Naive thymus-derived CD8-positive, alpha-beta T cell (primary cell): ENCODE measurements around the gene C19orf18. TPM values are rescaled to one million over a fixed set of nuclear protein-coding genes. Genes with fewer than 3 reads are reported as not detected.
A peak's percentile ranks its signal among the peaks of the same experiment; 100 is the strongest.
"Not testable (repeated sequence)": the region's sequence is repeated elsewhere in the genome, so short reads cannot be mapped to it uniquely, and the experiment has no call there.

Experiments
- ATAC-seq, 2 donors: fragments of 150-1000 bp; cut with Tn5 transposase in 1 of 2; sonication (Bioruptor Pico), chemical (Tn5 transposase) in 1 of 2; 1 replicate in 1 of 2; 2 replicates in 1 of 2; pipeline ENCODE4 v1.10.0; 2021; ENCODE audit warnings: mild to moderate bottlenecking in 2 of 2, moderate library complexity in 2 of 2
- POLR2A ChIA-PET: fragments of 350-600 bp; sonication (Branson Sonifier 250); formaldehyde crosslinking; loops from one replicate; lab custom pipeline; 2021; ENCODE audit warnings: antibody characterized with exemption; lab: Charles Lee
- DNase-seq, 10 donors: peaks; one replicate each; pipeline versions ENCODE4 v3.0.0 to v3.0.0-alpha.2; 2020 to 2022
- H3K27ac Mint-ChIP-seq, 10 donors: one replicate each; pipeline ENCODE4 v1.8.0; 2020 to 2022; ENCODE audit warnings: mild to moderate bottlenecking in 10 of 10, mixed read lengths in 10 of 10, moderate library complexity in 4 of 10, inconsistent platforms in 1 of 10
- H3K27me3 Mint-ChIP-seq, 5 donors: one replicate each; pipeline ENCODE4 v1.8.0; 2021 to 2022; ENCODE audit warnings: mixed read lengths in 5 of 5
- H3K36me3 Mint-ChIP-seq, 3 donors: one replicate each; pipeline ENCODE4 v1.8.0; 2020 to 2022; ENCODE audit warnings: mixed read lengths in 3 of 3, mild to moderate bottlenecking in 2 of 3, inconsistent platforms in 1 of 3
- H3K4me1 Mint-ChIP-seq, 4 donors: one replicate each; pipeline ENCODE4 v1.8.0; 2021 to 2022; ENCODE audit warnings: mixed read lengths in 4 of 4
- H3K4me3 Mint-ChIP-seq, 10 donors: one replicate each; pipeline ENCODE4 v1.8.0; 2020 to 2022; ENCODE audit warnings: mild to moderate bottlenecking in 10 of 10, mixed read lengths in 10 of 10, moderate library complexity in 6 of 10, inconsistent platforms in 1 of 10
- H3K9me3 Mint-ChIP-seq, 9 donors: one replicate each; pipeline ENCODE4 v1.8.0; 2020 to 2022; ENCODE audit warnings: mixed read lengths in 9 of 9, mild to moderate bottlenecking in 3 of 9, inconsistent platforms in 1 of 9, moderate library complexity in 1 of 9
- polyA plus RNA-seq, 3 donors: library from polyadenylated mRNA; unstranded; fragments of 300-500 nt; fragmentation: Illumina TruSeq; gene quantifications; one replicate each; pipeline ENCODE4 v1.2.3, GENCODE V29; 2021
- total RNA-seq, 8 experiments: library from RNA in 2 of 8; stranded (reverse) in 2 of 8; gene quantifications; one replicate each; pipeline ENCODE4 v1.2.3 and lab custom pipeline; 2021 to 2026

The C19orf18 gene
- total RNA-seq (1 to 10 TPM; 2.2 to 2.9 TPM), polyA plus RNA-seq (under 1 TPM in 1 of 3 donors, not detected in 2; 0.24 TPM), total RNA-seq (lab: John Stamatoyannopoulos, UW) (0.32 to 3.9 (median 0.65) reads per million in 6 experiments)

GRCh38 chr19:57974434-57974833 lies at the start of gene C19orf18:
Gene C19orf18, minus strand, starts transcription at chr19:57974534. Its CDS starts 102 bp downstream, at chr19:57974432.
- no peaks in the 10 kb centered on the region for H3K27me3 Mint-ChIP-seq
- H3K27ac Mint-ChIP-seq = no peak within 1 kb of the TSS
- peaks cover 12 to 100% (median 56%) of the 10 kb centered on the region in 9 donors for H3K9me3 Mint-ChIP-seq
- H3K4me1 Mint-ChIP-seq = no peaks in the 10 kb centered on the region
- DNase-seq (no peak), ATAC-seq (no peak)
- H3K36me3 Mint-ChIP-seq = peaks cover 23 to 82% (median 59%) of the 10 kb centered on the region in 3 donors
- H3K4me3 Mint-ChIP-seq = peak within 1 kb of the TSS in 1 of 10 donors; percentile 50
- POLR2A ChIA-PET = no interaction called here

DNA sequence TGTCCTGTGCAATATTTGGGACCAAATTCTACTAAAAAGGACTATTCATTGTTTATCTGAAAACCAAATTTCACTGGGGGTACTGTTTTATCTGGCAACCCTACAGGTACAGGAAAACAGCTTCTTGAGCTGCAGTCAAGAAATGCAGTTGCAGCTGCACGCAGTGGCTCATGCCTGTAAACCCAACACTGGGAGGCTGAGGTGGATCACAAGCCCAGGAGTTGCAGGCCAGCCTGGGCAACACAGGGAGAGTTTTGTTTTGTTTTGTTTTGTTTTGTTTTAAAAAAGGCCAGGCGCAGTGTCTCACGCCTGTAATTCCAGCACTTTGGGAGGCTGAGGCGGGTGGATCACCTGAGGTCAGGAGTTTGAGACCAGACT lies 47.9 kb upstream of the C19orf18 start:
- ATAC-seq (peak; percentile 27 to 45), DNase-seq (peak in 1 of 10 donors; percentile 1)
- POLR2A ChIA-PET = interaction anchor here (0.6 to 1.2 kb wide), 4 partner anchors 37 to 498 kb away, joined by 3 to 9 read pairs (median 3); partner anchors contain the start of genes ZBTB45, ZNF135 and ZNF329
- peaks cover 0 to 4% (median 2%) of the 10 kb centered on the region in 5 donors for H3K27me3 Mint-ChIP-seq
- peaks cover 2 to 11% (median 9%) of the 10 kb centered on the region in 3 donors for H3K36me3 Mint-ChIP-seq
- H3K27ac Mint-ChIP-seq = peak overlapping the region in 3 of 10 donors; percentile 12 to 69 (median 58)
- peaks cover 0 to 80% (median 23%) of the 10 kb centered on the region in 9 donors for H3K9me3 Mint-ChIP-seq
- H3K4me3 Mint-ChIP-seq = no peak overlapping the region
- H3K4me1 Mint-ChIP-seq = peaks cover 0 to 3% (median under 1%) of the 10 kb centered on the region in 4 donors

DNA sequence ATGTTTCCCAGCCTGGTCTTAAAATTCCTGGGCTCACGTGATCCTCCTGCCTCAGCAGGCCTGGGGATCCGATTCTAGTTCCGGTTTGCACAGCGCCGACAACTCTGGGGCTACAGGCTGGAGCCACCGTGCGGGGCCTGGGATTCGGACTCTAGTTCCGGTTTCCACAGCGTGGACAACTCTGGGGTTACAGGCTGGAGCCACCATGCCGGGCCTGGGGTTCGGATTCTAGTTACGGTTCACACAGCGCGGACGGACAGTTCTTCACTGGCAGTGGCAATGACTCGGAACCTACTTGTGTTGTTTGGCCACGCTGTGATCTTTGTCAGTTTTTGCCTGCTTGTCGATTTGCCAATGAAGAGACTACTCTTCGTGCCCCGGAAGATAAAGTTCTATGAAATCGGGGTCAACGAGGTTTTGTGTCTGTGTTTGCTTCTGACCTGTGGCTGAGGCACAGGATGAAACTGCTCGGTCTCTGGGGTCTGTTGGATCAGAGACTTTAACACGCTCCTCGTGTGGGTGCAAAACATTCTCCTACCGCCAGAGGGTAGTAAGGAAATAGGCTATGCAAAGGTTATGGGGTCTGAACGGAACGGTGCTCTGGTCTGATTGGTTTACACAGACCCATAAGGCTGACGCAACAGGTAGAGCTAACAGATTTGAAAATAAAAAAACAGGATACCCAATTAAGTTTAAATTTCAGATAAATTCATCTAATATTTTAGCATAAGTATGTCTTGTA lies 47.4 kb upstream of the C19orf18 start:
- DNase-seq (peak in 8 of 10 donors; percentile 18 to 90 (median 54)), ATAC-seq (peak; percentile 97 to 100)
- Mint-ChIP-seq H3K9me3 (peaks cover 0 to 81% (median 27%) of the 10 kb centered on the region in 9 donors), H3K4me1 (peaks cover 0 to 3% (median under 1%) of the 10 kb centered on the region in 4 donors), H3K27me3 (peaks cover 0 to 7% (median 4%) of the 10 kb centered on the region in 5 donors), H3K27ac (peak overlapping the region in 2 of 10 donors; percentile 58 to 68), H3K36me3 (peaks cover 2 to 13% (median 9%) of the 10 kb centered on the region in 3 donors), H3K4me3 (no peak overlapping the region)
- POLR2A ChIA-PET = interaction anchor here (0.6 to 1.2 kb wide), 3 partner anchors 38 to 134 kb away, joined by 3 to 9 read pairs (median 3); partner anchors contain the start of genes ZNF135 and ZNF329

DNA sequence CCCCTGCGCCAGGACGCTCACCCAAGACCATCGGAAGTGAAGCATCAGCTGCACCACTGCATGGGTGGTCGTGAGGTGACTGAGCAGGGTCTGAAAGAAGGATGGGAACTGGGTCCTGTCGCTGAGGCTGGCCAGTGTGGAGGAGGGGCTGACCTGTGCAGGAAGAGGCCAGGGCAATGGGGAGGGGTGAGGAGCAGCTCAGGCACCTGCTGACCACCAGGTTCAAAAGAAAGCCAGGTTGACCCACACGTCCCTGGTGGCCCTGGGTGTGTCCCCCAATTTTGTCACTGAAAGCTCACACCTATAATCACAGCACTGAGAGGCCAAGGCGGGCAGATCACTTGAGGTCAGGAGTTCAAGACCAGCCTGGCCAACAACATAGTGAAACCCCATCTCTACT lies 45.8 kb upstream of the C19orf18 start:
- Mint-ChIP-seq H3K4me1 (peaks cover 0 to 3% (median under 1%) of the 10 kb centered on the region in 4 donors), H3K36me3 (peaks cover under 1 to 15% (median 2%) of the 10 kb centered on the region in 3 donors), H3K4me3 (no peak overlapping the region), H3K27me3 (peaks cover 0 to 8% (median 7%) of the 10 kb centered on the region in 5 donors), H3K9me3 (peaks cover 0 to 76% (median 23%) of the 10 kb centered on the region in 9 donors), H3K27ac (no peak overlapping the region)
- POLR2A ChIA-PET = no interaction called here
- ATAC-seq (no peak), DNase-seq (no peak)

DNA sequence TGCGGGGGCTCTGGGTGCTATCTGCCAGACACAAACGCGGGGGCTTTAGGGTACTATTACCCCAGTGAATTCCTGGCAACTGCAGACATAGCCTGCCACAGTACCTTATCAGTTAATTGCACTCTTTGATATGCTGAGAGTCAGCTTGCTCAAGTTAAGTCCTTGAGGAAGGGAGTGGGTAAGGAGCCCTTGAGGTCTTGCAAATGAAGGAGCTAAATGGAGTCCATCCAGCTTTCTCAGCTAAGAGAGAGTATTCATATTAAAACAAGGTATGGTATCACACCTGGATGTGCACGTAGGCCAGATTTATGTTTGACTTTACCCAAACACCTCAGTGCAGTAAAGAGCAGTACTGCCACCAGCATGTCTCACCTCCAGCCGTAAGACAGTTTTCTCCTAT lies 39.8 kb upstream of the C19orf18 start:
- POLR2A ChIA-PET = no interaction called here
- Mint-ChIP-seq H3K36me3 (peaks cover 9 to 30% (median 11%) of the 10 kb centered on the region in 3 donors), H3K9me3 (peaks cover 0 to 79% (median 27%) of the 10 kb centered on the region in 9 donors), H3K27me3 (peaks cover 4 to 10% (median 7%) of the 10 kb centered on the region in 5 donors), H3K27ac (no peak overlapping the region), H3K4me3 (no peak overlapping the region), H3K4me1 (no peaks in the 10 kb centered on the region)
- ATAC-seq = no peak
- no peak for DNase-seq

- Mint-ChIP-seq H3K27me3 (peaks cover 0 to 9% (median 0%) of the 10 kb centered on the region in 5 donors), H3K36me3 (peaks cover 21 to 41% (median 38%) of the 10 kb centered on the region in 3 donors), H3K9me3 (peaks cover 10 to 85% (median 32%) of the 10 kb centered on the region in 9 donors), H3K4me1 (no peaks in the 10 kb centered on the region), H3K27ac (peak overlapping the region in 3 of 10 donors; percentile 63 to 94 (median 86)), H3K4me3 (peak overlapping the region in 6 of 10 donors; percentile 45 to 86 (median 62))
- POLR2A ChIA-PET = interaction anchor here (1.6 kb wide), 1 partner anchor 8 kb away, joined by 10 read pairs; the partner anchor contains the start of gene ZNF606
- ATAC-seq (no peak), DNase-seq (no peak)
Observed at GRCh38 chr19:58010507-58010906, 36.2 kb upstream of the C19orf18 start.

DNA sequence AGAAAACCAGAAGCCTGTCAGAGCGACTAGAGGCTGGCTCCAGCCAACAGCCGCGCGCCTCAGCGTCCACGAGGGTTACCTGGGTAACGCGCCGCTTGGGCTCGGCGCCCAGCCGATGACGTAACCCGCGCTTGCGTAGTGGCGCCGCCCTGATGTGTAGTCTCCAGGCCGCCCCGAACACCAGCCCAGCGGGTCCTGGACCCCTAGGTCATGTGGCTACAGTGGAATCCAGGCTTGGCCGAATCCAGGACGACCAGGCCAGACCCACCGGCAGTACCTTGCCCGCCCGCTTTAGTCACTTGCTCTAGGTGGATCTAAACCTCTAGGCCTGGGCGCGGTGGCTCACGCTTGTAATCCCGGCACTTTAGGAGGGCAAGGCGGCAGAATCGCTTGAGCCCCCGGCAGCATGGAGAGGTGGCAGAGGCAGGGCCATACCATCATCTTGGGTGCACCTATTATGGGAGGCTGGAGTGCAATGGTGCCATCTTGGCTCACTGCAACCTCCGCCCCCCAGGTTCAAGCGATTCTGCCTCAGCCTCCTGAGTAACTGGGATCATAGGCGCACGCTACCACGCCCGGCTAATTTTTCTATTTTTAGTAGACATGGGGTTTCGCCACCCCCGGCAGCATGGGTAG lies 35.5 kb upstream of the C19orf18 start:
- POLR2A ChIA-PET = interaction anchor here (1.2 to 1.6 kb wide), 2 partner anchors 8 to 93 kb away, joined by 3 to 10 read pairs; partner anchors contain the start of gene ZNF606
- H3K27me3 Mint-ChIP-seq = peaks cover 0 to 9% (median 0%) of the 10 kb centered on the region in 5 donors
- H3K4me3 Mint-ChIP-seq = peak overlapping the region in 8 of 10 donors; percentile 36 to 86 (median 70)
- peak; percentile 50 to 91 for ATAC-seq
- peaks cover 13 to 88% (median 39%) of the 10 kb centered on the region in 9 donors for H3K9me3 Mint-ChIP-seq
- peak in 9 of 10 donors; percentile 20 to 92 (median 43) for DNase-seq
- H3K4me1 Mint-ChIP-seq = peaks cover 0 to under 1% (median 0%) of the 10 kb centered on the region in 4 donors
- H3K36me3 Mint-ChIP-seq = peaks cover 28 to 48% (median 46%) of the 10 kb centered on the region in 3 donors
- peak overlapping the region in 6 of 10 donors; percentile 34 to 94 (median 74) for H3K27ac Mint-ChIP-seq

- Mint-ChIP-seq H3K27me3 (peaks cover 0 to 9% (median 0%) of the 10 kb centered on the region in 5 donors), H3K4me1 (peaks cover 0 to 5% (median 2%) of the 10 kb centered on the region in 4 donors), H3K9me3 (peaks cover 16 to 90% (median 43%) of the 10 kb centered on the region in 9 donors), H3K36me3 (peaks cover 33 to 53% (median 51%) of the 10 kb centered on the region in 3 donors), H3K27ac (peak overlapping the region in 3 of 10 donors; percentile 29 to 94 (median 92)), H3K4me3 (peak overlapping the region in 7 of 10 donors; percentile 14 to 86 (median 70))
- POLR2A ChIA-PET = interaction anchor here (1.2 kb wide), 1 partner anchor 92 kb away, joined by 3 read pairs; no protein-coding TSS in a partner anchor
- ATAC-seq (no peak), DNase-seq (no peak)
Observed at GRCh38 chr19:58009301-58009665, 34.9 kb upstream of the C19orf18 start.

DNA sequence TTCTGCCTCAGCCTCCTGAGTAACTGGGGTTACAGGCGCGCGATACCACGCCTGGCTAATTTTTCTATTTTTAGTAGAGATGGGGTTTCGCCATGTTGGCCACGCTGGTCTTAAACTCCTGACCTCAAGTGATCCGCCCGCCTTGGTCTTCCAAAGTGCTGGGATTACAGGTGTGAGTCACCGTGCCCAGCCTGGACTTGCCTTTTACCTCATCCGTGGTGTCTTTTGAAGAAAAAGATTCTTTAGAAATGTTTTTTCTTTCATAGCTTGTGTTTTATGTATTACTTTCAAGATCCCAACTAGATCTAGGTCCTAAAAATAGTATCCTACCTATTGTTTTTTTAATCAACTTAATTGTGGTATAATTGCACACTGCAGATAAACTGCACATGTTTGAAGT lies 34.5 kb upstream of the C19orf18 start:
- not testable (repeated sequence) for H3K4me1 Mint-ChIP-seq, H3K27me3 Mint-ChIP-seq, DNase-seq, ATAC-seq
- peak overlapping the region in 4 of 10 donors; percentile 14 to 86 (median 48) for H3K4me3 Mint-ChIP-seq
- peaks cover 37 to 57% (median 55%) of the 10 kb centered on the region in 3 donors for H3K36me3 Mint-ChIP-seq
- peak overlapping the region in 2 of 10 donors; percentile 92 to 94 for H3K27ac Mint-ChIP-seq
- POLR2A ChIA-PET = interaction anchor here (0.6 to 1.2 kb wide), 3 partner anchors 92 to 225 kb away, joined by 3 to 4 read pairs (median 3); partner anchors contain the start of gene ZNF274
- H3K9me3 Mint-ChIP-seq = peaks cover 16 to 92% (median 47%) of the 10 kb centered on the region in 9 donors

GRCh38 chr19:58007285-58007684 lies 33.0 kb upstream of the C19orf18 start:
- Mint-ChIP-seq H3K4me1 (peaks cover 0 to 18% (median 14%) of the 10 kb centered on the region in 4 donors), H3K27ac (no peak overlapping the region), H3K27me3 (no peaks in the 10 kb centered on the region)

GRCh38 chr19:58003174-58003828 lies 29.0 kb upstream of the C19orf18 start:
- H3K4me1 Mint-ChIP-seq = peaks cover 12 to 35% (median 33%) of the 10 kb centered on the region in 4 donors
- H3K9me3 Mint-ChIP-seq = peaks cover 10 to 80% (median 43%) of the 10 kb centered on the region in 9 donors
- POLR2A ChIA-PET = interaction anchor here (0.6 to 2.9 kb wide), 28 partner anchors 7 to 832 kb away, joined by 3 to 25 read pairs (median 4); partner anchors contain the start of genes ZNF132, ZNF134, ZNF135 and ZNF154
- DNase-seq (no peak), ATAC-seq (peak in 1 of 2 donors; percentile 2)
- H3K4me3 Mint-ChIP-seq = peak overlapping the region; percentile 80 to 91 (median 86)
- peak overlapping the region; percentile 79 to 95 (median 86) for H3K27ac Mint-ChIP-seq
- H3K36me3 Mint-ChIP-seq = peaks cover 48 to 84% (median 69%) of the 10 kb centered on the region in 3 donors
- H3K27me3 Mint-ChIP-seq = no peaks in the 10 kb centered on the region

More at GRCh38 chr19:58007285-58007684, 33.0 kb upstream of the C19orf18 start:
- peaks cover 39 to 56% (median 51%) of the 10 kb centered on the region in 3 donors for H3K36me3 Mint-ChIP-seq
- DNase-seq (no peak), ATAC-seq (no peak)
- POLR2A ChIA-PET = no interaction called here
- peak overlapping the region in 1 of 10 donors; percentile 25 for H3K4me3 Mint-ChIP-seq
- peaks cover 14 to 90% (median 43%) of the 10 kb centered on the region in 9 donors for H3K9me3 Mint-ChIP-seq
